ENCODE data around the gene GDPGP1.

DNA sequence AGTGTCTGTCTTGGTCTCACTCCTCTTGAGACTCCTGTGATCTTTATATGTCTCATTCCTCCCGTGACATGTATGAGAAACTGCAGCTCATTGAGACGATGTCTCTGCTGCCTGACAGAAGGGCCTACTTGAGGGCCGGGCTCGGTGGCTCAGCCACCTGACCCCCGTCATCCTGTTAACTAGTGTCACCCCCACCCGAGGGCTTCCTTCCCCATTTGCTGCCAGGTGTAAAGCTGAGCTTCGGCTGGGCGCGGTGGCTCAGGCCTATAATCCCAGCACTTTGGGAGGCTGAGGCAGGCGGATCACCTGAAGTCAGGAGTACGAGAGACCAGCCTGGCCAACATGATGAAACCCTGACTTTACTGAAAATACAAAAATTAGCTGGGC is 20.2 kb upstream of the GDPGP1 start:
- TF ChIP-seq, protein P1, sequence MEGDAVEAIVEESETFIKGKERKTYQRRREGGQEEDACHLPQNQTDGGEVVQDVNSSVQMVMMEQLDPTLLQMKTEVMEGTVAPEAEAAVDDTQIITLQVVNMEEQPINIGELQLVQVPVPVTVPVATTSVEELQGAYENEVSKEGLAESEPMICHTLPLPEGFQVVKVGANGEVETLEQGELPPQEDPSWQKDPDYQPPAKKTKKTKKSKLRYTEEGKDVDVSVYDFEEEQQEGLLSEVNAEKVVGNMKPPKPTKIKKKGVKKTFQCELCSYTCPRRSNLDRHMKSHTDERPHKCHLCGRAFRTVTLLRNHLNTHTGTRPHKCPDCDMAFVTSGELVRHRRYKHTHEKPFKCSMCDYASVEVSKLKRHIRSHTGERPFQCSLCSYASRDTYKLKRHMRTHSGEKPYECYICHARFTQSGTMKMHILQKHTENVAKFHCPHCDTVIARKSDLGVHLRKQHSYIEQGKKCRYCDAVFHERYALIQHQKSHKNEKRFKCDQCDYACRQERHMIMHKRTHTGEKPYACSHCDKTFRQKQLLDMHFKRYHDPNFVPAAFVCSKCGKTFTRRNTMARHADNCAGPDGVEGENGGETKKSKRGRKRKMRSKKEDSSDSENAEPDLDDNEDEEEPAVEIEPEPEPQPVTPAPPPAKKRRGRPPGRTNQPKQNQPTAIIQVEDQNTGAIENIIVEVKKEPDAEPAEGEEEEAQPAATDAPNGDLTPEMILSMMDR (optimal IDR thresholded peaks at IDR 0.05 in 1 of 3, IDR thresholded peaks at IDR 0.05 in 1 of 3, conservative IDR thresholded peaks at IDR 0.05 in 1 of 3; ENCODE audit: extremely low read depth in 1 of 3, insufficient read depth in 2 of 3, low read length in 3 of 3), result no peak
- no peak for TF ChIP-seq EZH2 (IDR thresholded peaks at IDR 0.05; ENCODE audit: low read length)

Measured in keratinocyte (primary cell).